Nephron progenitor cell (in vitro differentiated cells): Measurements from ENCODE around the gene IL34.
A peak's percentile ranks its signal among the peaks of the same experiment; 100 is the strongest.

Source experiments
- DNase-seq: peaks from one replicate; pipeline ENCODE4 v3.0.0; 2021
- H3K27ac Mint-ChIP-seq: 2 replicates; pipeline ENCODE4 v1.8.0; 2021; ENCODE audit warnings: mild to moderate bottlenecking, moderate library complexity, mixed read lengths
- H3K27me3 Mint-ChIP-seq: 2 replicates; pipeline ENCODE4 v1.8.0; 2021; ENCODE audit warnings: mild to moderate bottlenecking, low read depth, mixed read lengths; ENCODE audit not compliant: poor library complexity
- H3K36me3 Mint-ChIP-seq: 2 replicates; pipeline ENCODE4 v1.8.0; 2021; ENCODE audit warnings: low read depth, mixed read lengths
- H3K4me1 Mint-ChIP-seq: 2 replicates; pipeline ENCODE4 v1.8.0; 2021; ENCODE audit warnings: mixed read lengths
- H3K4me3 Mint-ChIP-seq: 2 replicates; pipeline ENCODE4 v1.8.0; 2021; ENCODE audit warnings: mild to moderate bottlenecking, moderate library complexity, mixed read lengths
- H3K9me3 Mint-ChIP-seq: 2 replicates; pipeline ENCODE4 v1.8.0; 2021; ENCODE audit warnings: mild to moderate bottlenecking, moderate library complexity, mixed read lengths
- CTCF ChIP-seq: fragments of 200-600 bp; sonication (generic); IDR thresholded peaks from 2 replicates; pipeline ENCODE4 v1.5.0; 2021; ENCODE audit warnings: antibody characterized with exemption

The IL34 gene

GRCh38 chr16:70680495-70681381 lies 34.4 kb downstream of the IL34 start:
- no peak for DNase-seq
- no peak overlapping the region for H3K27ac Mint-ChIP-seq
- peaks cover 17% of the 10 kb centered on the region for H3K4me1 Mint-ChIP-seq
- H3K27me3 Mint-ChIP-seq, result no peaks in the 10 kb centered on the region
- no peak for TF ChIP-seq CTCF
- peaks cover 13% of the 10 kb centered on the region for H3K36me3 Mint-ChIP-seq
- no peaks in the 10 kb centered on the region for H3K9me3 Mint-ChIP-seq
- H3K4me3 Mint-ChIP-seq, result no peak overlapping the region

GRCh38 chr16:70681382-70682238 lies 35.3 kb downstream of the IL34 start:
- H3K4me1 Mint-ChIP-seq, result peaks cover 20% of the 10 kb centered on the region
- DNase-seq, result no peak
- H3K36me3 Mint-ChIP-seq, result peaks cover 5% of the 10 kb centered on the region
- H3K27me3 Mint-ChIP-seq, result peaks cover 4% of the 10 kb centered on the region
- no peak for TF ChIP-seq CTCF
- no peaks in the 10 kb centered on the region for H3K9me3 Mint-ChIP-seq
- no peak overlapping the region for H3K27ac Mint-ChIP-seq
- no peak overlapping the region for H3K4me3 Mint-ChIP-seq

GRCh38 chr16:70682239-70683145 lies 36.1 kb downstream of the IL34 start:
- H3K4me1 Mint-ChIP-seq, result peaks cover 29% of the 10 kb centered on the region
- TF ChIP-seq CTCF, result no peak
- peak overlapping the region; percentile 54 for H3K4me3 Mint-ChIP-seq
- no peak overlapping the region for H3K27ac Mint-ChIP-seq
- peaks cover 8% of the 10 kb centered on the region for H3K27me3 Mint-ChIP-seq
- peaks cover 5% of the 10 kb centered on the region for H3K36me3 Mint-ChIP-seq
- no peaks in the 10 kb centered on the region for H3K9me3 Mint-ChIP-seq
- DNase-seq, result no peak

GRCh38 chr16:70683146-70683944 lies 37.0 kb downstream of the IL34 start:
- peaks cover 37% of the 10 kb centered on the region for H3K4me1 Mint-ChIP-seq
- peaks cover 5% of the 10 kb centered on the region for H3K36me3 Mint-ChIP-seq
- DNase-seq, result no peak
- peak overlapping the region; percentile 48 for H3K4me3 Mint-ChIP-seq
- peaks cover 8% of the 10 kb centered on the region for H3K27me3 Mint-ChIP-seq
- TF ChIP-seq CTCF, result no peak
- no peaks in the 10 kb centered on the region for H3K9me3 Mint-ChIP-seq
- no peak overlapping the region for H3K27ac Mint-ChIP-seq
